ENCODE measurements around the gene PYGB.
"Not testable (repeated sequence)": the region's sequence is repeated elsewhere in the genome, so short reads cannot be mapped to it uniquely, and the experiment has no call there.

Gene PYGB

DNA sequence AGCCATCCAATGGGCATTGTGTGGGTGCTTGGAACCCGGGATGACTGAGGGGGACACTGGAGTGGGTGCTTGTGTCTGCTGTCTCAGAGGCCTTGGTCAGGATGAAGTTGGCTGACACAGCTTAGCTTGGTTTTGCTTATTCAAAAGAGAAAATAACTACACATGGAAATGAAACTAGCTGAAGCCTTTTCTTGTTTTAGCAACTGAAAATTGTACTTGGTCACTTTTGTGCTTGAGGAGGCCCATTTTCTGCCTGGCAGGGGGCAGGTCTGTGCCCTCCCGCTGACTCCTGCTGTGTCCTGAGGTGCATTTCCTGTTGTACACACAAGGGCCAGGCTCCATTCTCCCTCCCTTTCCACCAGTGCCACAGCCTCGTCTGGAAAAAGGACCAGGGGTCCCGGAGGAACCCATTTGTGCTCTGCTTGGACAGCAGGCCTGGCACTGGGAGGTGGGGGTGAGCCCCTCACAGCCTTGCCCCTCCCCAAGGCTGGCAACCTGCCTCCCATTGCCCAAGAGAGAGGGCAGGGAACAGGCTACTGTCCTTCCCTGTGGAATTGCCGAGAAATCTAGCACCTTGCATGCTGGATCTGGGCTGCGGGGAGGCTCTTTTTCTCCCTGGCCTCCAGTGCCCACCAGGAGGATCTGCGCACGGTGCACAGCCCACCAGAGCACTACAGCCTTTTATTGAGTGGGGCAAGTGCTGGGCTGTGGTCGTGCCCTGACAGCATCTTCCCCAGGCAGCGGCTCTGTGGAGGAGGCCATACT is 49.4 kb downstream of the PYGB start:
- DNase-seq, result no peak

DNA sequence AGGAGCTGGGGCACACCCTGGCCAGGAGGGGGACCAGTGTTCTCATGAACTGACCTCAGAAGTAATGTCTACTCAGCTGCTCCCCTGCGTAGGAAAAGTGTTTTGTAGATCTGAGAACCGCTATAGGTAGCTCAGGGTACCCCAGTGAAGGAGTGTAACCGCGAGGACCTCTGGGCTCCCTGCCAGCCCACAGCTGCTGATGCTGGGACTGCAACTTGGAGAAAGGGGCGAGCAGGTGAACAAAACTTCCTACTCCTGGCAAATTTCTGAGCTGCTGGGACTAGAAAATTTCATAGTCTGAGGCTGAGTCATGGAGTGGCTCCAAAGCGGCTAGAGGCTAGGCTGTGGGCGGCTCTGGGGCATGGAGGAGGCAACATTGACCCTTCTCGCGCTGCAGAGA is 51.9 kb downstream of the PYGB start:
- DNase-seq, result no peak

DNA sequence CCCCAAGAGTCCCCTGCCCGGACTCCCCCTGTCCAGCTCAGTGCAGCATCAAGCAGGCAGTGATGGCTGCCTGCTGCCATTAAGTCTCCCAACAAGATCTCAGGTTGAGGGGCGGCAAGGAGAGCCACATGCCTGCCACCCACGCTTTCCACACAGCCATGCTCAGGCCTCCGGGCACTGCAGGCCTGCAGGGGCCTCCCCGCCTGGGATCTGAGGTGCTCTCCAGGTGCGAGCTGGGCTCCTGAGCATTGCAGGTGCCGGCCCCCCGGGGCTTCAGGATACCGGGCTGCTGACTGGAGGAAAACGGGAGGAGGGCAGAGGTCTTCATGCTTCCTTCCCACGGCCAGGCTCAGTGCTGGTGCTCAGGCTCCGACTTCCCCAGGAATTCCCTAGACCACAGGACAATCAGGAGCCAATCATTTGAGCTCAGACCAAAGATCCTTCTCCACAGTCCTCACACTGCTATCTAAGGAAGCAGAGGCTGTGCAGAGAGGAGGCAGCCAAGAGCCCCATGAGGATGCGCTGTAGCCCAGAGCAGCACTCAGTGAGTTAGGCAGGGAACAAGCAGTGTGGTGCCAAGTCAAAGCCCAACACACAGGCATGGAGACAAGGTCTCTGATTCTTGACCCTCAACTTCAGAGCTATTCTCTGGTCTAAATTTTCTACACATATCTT is 52.7 kb downstream of the PYGB start:
- no peak for DNase-seq

DNA sequence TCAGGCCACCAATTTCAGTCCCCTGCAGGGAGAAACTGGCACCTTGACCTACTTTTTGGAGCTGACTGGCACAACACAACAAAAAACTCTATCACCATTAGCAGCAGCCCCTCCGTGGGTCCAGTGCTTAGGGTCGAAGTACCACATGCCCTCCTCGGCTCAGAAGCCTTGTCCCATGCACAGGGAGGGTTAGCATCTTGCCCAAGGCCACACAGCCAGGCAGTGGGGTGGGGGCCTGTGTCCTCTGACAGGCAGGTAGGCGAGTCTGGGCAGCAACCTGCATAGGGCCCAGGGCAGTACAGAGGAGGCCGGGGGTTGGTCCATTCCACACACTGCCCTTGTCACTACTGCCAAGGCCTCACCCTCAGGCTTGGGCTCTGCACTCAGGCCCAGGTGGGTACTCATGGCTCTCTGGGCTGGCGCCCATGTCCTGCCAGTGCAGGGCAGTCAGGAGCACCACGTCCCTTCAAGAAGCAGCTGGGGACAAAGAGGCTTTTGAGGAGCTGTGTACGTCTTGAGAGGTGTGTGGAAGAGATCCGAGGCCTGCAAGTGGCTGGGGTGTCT is 53.6 kb downstream of the PYGB start:
- no peak for DNase-seq

DNA sequence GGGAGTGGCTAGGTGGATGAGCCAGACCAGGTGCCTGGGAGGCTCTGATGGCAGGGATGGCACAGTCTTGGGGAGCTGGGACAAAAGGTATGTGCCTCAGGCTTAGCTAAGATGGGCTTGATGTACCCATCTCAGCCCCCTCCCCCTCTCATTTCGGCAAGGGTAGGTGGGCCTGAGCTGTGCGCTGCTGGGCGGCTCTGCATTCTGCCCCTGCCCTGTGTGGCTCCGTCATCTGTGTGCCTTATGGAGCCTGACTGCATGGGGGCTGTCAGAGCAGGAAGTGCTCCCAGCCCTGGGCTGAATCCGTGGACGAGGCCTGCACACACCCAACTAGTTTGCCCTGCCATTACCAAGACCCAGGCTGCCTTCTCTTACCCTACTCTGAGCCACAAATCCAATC is 54.7 kb downstream of the PYGB start:
- no peak for DNase-seq

DNA sequence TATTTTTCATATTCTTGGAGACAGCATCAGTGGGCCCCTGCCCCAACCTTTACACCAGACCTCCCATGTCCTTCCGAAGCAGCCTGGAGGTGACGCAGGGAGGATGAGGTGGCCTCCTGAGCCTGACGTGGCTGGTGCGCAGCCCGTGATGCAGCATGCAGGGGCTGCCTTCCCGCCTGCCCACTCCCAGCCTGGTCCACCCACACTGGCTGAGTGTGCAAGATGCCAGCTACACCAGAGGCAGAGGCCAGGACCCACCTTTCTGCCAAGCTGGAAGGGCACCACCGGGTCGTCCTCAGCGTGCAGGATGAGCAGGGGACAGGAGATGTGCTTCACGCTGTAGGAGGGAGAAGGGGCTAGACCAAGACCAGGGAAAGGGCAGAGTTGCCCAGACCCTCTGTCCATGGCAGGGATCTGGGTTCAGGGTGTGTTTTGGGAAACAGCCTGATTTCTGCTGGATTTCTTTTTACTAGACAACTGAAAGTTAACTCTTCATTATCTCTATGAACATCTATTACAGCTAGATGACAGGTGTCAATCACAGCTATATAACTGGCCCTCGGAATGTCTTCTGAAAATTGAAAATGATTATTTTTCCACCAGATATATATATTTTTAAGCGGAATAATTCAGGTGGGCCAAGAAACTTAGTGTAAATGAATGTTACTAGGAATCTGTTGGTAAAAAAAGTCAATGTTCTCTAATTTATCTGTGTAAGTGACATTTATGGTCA is 55.6 kb downstream of the PYGB start:
- no peak for DNase-seq

DNA sequence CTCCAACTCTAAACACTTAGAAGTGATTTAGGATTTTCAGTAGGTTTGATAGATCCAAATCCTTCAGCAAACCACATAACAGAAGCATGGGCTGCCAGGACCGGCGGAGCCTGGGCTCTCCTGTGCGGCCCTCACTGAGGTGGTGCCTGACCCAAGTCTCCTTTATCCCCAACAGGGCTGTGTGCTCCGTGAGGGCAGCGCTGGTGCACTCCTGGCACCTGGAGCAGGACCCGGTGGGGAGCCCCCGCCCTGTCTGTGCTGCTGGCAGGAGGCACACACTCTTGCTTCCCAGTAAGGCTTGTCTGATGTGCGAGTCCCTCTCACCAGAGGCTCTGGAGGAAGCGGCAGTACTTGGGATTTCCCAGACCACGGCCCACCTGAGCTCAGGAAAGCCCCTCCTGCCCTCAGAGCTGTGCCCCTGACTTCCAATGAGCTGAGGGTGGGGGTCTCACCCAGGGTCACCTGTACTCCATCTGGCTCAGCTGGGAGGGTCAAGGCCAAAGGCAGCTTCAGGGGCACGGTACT is 56.2 kb downstream of the PYGB start:
- no peak for DNase-seq

DNA sequence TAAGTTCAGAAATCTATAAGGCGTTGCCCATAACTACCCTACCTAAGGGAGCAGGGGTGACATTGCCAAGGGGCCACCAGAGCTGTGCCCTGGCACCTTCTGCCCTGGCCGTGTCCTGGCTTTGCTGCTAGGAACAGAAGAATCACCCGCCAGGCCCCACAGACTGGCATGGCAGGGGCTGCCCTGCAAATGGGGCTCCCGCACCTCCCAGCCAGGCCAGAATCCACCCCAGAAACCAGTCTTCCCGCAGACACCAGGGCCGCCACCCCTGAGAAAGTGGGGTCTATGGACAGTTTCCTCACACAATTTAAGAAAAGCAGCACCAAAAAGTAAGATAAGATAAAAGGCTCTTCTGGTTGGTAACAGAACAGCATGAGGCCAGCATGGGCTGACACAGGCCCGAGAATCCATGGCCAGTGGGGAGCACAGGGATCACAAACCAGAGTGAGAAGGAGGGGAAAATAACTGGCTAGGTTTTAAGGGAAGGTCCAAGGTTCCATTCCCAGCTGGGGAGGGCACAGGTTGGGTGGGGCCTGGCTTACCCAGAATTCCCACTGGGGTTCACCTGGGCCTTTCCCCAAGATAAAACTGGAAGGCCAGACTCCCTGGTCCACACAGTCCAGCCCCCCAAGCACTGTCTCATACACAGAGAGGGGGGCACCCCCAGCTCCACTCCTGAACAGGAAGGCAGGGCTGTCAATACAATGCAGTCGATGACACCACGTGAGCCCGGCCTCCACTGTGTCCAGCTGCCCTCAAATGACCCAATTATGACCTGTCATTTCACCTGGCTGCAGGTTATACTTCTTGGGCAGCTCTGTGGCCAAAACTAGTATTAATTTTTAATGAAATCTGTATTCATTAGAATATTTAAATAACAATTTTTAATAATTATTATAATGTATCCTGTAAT is 59.4 kb downstream of the PYGB start:
- DNase-seq, result no peak

DNA sequence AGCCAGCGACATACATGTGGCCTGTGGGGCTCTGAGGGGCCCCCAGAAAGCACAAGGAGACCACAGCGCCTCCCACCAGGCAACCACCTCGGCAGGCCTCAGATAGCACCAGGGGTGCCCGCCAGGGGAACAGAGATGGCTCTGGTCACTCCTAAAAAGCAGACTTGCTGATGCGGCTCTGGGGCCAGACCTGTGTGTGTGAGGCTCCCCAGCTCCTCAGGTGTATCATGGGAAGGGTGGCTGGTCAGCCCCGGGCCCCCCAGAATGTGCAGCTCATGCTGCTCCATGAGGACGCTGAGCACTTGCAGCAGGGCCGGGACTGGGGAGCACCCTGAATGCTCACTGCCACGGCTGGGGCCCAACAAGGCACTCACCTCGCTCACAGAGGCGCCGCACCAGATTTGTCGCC is 60.2 kb downstream of the PYGB start:
- DNase-seq, result no peak

DNA sequence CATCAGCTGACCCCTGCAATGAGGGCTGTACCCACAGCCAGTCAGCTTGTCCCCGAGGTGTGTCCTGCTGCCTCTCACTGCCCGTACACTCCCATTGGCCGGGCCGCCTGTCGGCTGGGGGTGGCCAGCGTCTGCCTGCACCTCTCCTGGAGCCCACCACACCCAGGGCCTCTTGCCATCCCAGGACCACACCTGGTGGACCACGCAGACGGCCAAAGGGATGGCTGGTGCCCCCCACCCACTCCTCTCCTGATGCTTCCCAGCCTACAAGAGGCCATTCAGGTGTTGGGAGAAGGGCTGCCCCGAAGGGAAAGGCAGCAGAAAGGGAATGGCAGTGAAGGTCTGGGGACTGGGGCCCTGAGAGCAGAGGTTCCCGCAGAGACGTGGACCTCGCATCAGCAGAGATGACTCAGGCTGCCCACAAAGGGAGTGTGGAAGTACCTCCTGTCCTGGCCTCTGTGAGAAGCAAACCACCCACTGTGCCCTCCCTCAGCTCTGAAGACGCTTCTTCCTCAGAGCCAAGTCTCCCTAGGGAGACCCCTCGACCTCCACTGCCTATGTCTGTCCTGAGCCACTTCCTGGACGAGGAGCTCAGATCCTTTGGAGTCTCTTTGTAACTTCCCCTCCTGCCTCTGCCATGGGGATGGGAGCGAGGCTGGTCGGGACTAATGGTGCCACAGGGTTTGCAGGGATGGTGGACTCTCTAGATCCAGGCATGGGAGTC is 60.9 kb downstream of the PYGB start:
- DNase-seq, result no peak

DNA sequence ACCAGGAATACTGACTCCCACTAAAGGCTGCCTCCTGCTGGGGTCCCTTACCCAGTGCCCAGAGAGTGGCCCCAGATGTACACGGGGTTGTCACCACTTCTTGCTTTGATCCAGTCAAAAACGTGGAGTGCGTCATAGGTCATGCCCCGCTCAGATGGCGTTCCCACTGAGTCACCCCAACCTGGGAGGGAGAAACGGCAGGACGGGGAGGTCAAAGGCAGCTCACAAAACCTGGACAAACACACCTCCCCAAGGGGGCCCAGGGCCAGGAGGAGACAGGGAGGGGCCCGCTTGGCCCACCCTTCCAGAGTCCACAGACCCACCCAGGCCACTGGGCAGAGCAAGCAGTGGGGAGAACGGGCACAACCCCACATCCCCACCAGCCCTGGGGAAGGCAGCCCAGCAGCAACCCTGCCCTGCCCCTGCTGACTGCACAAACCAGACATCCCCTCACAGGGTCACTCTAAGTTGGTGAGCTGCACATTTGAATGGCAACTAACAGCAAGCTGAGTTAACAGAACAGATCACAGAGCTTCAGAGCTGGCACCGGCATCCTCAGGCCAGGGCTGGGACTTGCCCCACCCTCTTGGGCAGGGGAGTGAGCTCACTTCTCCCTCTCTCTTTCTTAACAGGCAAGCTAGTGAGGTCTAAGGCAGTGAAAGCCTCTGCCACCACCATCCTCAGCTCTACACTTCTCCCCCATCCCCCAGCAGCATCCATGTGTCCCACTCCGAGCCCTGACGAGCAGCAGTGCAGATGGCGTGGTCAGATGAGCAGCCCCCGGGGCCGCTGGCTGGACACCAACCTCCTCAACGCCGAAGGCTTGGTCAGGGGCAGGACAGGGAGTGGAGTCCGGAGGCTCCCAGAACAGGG is 61.7 kb downstream of the PYGB start:
- DNase-seq, result peak; percentile 25

DNA sequence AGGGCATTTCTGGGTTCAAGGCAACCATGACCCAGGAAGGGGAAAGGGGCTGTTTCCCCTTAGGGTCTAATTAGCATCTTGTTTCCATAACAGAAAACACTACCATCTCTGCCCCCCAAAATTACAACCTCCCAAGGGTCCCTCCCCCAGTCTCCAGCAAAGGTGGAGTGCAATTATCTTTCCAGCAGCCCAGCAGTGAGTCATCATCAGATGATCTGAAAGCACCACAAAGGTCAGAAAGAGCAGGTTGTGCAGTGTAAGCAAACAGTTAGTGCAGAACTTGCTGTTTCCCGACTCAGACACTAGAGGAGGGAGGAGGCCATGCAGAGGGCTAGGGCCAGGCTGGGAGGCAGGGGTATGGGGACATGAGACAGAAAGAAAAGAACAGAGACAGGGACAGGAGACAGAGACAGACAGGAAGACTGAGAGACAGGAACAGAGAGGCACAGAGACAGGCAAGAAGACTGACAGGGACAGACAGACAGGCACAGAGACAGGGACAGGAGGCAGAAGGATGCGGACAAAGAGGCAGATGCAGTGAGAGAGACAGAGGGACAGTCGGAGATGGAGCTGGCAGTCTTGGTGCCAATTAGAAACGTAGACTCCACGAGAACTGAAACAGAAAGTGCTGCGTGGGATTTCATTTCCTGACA is 62.5 kb downstream of the PYGB start:
- no peak for DNase-seq

DNA sequence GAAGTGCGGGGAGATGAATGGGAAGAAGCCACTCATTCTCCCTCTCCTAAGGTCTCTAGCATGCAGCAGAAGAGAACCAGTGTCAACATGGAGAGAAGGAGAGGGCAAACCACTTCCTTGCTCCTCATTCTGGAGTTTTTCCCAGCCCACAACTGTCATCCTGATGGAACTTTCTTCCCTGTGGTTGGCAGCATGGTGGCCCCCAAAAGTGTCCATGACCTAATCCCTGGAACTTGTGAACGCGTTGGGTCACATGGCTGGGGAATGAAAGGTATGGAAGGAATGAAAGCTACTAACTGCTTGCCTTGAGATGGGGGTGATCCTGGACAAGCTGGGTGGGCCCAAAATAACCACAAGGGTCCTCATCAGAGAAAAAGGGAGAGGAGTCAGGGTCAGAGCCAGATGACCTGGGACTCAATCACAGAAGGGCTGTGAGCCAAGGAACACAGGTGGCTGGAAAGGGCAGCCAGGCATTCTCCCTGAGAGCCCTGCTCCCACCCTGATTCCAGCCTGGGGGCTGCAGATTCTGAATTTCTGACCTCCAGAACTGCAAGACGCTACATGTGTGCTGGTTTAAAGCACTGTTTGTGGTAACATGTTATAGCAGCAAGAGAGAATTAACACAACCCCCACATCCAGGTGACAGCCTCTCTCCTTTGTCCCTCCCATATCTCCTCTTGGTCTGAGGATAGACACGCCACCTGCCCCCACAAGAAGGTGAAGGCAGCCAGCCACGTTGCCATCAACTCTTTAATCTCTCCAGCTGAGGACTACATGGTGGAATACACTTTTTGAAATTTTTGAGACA is 63.2 kb downstream of the PYGB start:
- DNase-seq, result no peak

DNA sequence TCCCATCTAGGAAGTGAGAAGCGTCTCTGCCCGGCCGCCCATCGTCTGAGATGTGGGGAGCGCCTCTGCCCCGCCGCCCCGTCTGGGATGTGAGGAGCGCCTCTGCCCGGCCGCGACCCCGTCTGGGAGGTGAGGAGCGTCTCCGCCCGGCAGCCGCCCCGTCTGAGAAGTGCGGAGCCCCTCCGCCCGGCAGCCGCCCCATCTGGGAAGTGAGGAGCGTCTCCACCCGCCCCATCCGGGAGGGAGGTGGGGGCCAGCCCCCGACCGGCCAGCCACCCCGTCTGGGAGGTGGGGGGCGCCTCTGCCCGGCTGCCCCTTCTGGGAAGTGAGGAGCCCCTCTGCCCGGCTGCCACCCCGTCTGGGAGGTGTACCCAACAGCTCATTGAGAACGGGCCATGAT is 64.8 kb downstream of the PYGB start:
- not testable (repeated sequence) for DNase-seq

DNA sequence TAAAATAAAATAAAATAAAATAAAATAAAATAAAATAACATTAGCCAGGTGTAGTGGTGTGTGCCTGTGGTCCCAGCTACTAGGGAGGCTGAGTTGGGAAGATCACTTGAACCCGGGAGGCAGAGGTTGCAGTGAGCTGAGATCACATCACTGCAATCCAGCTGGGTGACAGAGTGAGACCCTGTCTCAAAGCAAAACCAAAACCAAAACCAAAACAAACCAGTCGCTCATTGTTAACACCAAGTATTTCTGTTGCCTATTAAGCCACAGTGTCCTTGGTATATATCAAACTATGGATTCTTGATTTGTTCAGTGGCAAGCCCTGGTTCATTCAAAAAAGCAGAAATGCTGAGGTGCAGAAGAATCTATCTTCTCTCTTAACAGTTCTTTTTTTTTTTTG is 65.7 kb downstream of the PYGB start:
- DNase-seq, result no peak

DNA sequence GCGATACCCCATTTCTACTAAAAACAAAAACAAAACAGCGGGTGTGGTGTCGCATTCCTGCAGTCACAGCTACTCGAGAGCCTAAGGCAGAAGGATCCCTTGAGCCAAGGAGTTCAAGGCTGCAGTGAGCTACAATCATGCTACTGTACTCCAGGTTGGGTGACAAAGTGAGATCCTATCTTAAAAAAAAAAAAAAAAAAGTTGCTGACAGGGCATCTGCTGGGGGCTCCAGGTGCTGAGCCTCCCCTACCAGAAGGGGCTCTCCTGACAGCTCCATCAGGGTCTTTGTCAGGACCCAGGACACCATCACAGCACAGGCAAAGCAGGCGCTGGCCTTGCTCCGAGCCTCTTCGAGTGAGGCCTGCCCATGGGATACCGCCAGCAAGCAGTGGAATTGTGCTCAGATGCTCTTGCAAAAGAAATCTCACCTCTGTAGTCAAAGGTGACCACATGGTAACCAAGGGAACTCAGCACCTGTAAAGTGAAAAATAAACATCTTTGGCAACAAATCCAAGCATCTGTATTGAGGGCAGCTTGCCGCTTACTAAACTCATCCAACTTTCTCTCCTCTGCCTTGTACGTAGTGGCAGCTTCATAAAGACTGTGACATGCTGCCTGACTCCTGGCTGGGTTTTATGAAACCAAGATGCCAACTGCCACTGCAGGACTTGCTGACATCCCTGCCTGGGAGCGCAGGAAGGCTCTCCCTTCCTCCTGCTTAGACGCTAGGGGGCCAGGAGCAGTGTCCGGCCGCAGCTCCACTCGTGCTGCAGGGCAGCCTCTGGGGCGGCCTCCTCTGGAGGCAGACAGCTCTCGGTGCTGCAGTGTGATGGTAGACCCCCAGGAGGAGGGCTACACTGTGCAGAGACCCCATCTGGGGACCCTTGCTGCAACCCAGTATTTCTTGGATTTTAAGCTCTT is 66.9 kb downstream of the PYGB start:
- DNase-seq, result no peak

DNA sequence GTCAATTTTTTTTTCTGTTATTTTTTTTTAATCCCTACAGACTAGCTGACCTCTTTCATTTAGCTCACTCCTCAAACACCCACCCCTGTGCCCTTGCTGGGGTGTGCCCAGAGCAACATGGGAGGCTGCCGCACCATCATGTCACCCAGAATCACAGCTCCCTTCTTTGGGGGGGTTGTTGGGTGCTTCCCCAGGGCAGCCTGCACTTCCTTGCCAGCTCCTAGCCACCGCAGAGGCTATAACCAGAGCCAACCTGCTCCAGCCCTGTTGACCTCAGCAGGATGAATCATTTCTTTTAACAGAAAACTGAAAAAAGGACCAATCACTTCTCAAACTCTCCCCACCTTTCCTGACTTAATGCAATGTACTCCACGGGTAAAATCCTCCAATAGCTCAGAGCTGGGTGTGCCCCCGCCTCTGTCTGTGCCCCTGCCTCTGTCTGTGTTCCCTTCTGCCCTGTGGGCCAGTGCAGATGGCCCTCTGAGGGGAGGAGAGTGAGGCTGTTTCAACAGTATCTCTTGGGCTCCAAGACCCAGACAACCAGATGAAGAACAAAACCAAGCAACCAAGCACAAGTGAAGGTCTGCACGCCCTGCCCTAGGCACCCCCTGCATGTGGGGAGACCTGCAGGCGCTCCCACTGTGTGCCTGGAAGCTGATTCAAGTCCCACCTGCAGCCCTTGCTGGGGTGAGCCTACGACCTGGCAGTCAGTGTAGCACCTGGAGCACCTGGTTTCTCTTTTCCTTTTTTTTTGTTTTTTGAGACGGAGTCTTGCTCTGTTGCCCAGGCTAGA is 67.7 kb downstream of the PYGB start:
- no peak for DNase-seq

All from amniotic stem cell (primary cell).